HG03439 (cell line): ENCODE measurements around the gene HSD17B7.
"Not testable (repeated sequence)": the region's sequence is repeated elsewhere in the genome, so short reads cannot be mapped to it uniquely, and the experiment has no call there.

Source experiments
- ATAC-seq: cut with Tn5 transposase; IDR thresholded peaks from one replicate; pipeline ENCODE4 v1.9.1; 2021; ENCODE audit warnings: mild to moderate bottlenecking, moderate library complexity; ENCODE audit not compliant: unreplicated experiment

The HSD17B7 gene

GRCh38 chr1:162790303-162790984, at the start of gene HSD17B7:
Gene HSD17B7 (plus strand): TSS chr1:162790702. CDS start chr1:162790801, 99 bp downstream.
- peak; percentile 100 for ATAC-seq

- ATAC-seq = no peak
Observed at GRCh38 chr1:162740755-162741154, 49.7 kb upstream of the HSD17B7 start.

GRCh38 chr1:162741574-162741973, 48.9 kb upstream of the HSD17B7 start:
- no peak for ATAC-seq

- ATAC-seq = not testable (repeated sequence)
Observed at GRCh38 chr1:162746264-162746942, 44.1 kb upstream of the HSD17B7 start.

GRCh38 chr1:162753001-162753658, 37.4 kb upstream of the HSD17B7 start:
- no peak for ATAC-seq

- ATAC-seq = no peak
Observed at GRCh38 chr1:162753998-162754585, 36.4 kb upstream of the HSD17B7 start.

GRCh38 chr1:162755306-162755705, 35.2 kb upstream of the HSD17B7 start:
- no peak for ATAC-seq

- ATAC-seq = no peak
Observed at GRCh38 chr1:162756523-162756922, 34.0 kb upstream of the HSD17B7 start.

GRCh38 chr1:162757476-162757875, 33.0 kb upstream of the HSD17B7 start:
- ATAC-seq = no peak

GRCh38 chr1:162765788-162766187, 24.7 kb upstream of the HSD17B7 start:
- no peak for ATAC-seq

GRCh38 chr1:162772571-162773154, 17.8 kb upstream of the HSD17B7 start:
- no peak for ATAC-seq

GRCh38 chr1:162774007-162774406, 16.5 kb upstream of the HSD17B7 start:
- ATAC-seq = no peak

- ATAC-seq = no peak
Observed at GRCh38 chr1:162779043-162779442, 11.5 kb upstream of the HSD17B7 start.

- no peak for ATAC-seq
Observed at GRCh38 chr1:162782671-162783070, 7.8 kb upstream of the HSD17B7 start.

GRCh38 chr1:162784926-162785325, 5.6 kb upstream of the HSD17B7 start:
- ATAC-seq = not testable (repeated sequence)

GRCh38 chr1:162788783-162789182, 1.7 kb upstream of the HSD17B7 start:
- ATAC-seq = not testable (repeated sequence)

GRCh38 chr1:162790985-162791357, 469 bp downstream of the HSD17B7 start:
- not testable (repeated sequence) for ATAC-seq

GRCh38 chr1:162794284-162794683, 3.8 kb downstream of the HSD17B7 start:
- not testable (repeated sequence) for ATAC-seq

- ATAC-seq = not testable (repeated sequence)
Observed at GRCh38 chr1:162796617-162797279, 6.2 kb downstream of the HSD17B7 start.

- peak; percentile 53 for ATAC-seq
Observed at GRCh38 chr1:162799995-162800830, 9.7 kb downstream of the HSD17B7 start.
